Measurements from ENCODE around the gene POLDIP2. TPM values are rescaled to one million over a fixed set of nuclear protein-coding genes. Genes with fewer than 3 reads are reported as not detected.

The POLDIP2 gene
- total and polyA plus RNA-seq, 12 donors = 66.4 to 176 (median 152) TPM

GRCh38 chr17:28317966-28318758, 39.2 kb downstream of the POLDIP2 start:
- TF ChIP-seq CTCF (IDR thresholded peaks at IDR 0.05) = no peak
- DNase-seq (no peak), ATAC-seq (peak in 6 of 8 donors; percentile 1 to 12 (median 2))
- Histone ChIP-seq H3K9me3 (no peaks in the 10 kb centered on the region), H3K27me3 (no peaks in the 10 kb centered on the region), H3K4me1 (peaks cover 3 to 20% (median 16%) of the 10 kb centered on the region in 9 donors), H3K4me3 (peak overlapping the region; percentile 39 to 80 (median 62)), H3K27ac (peak overlapping the region in 1 of 10 donors; percentile 18), H3K36me3 (no peaks in the 10 kb centered on the region)
- intact Hi-C loops (cut with DNase I) = loop anchor here in 2 of 10 donors (2.0 kb wide), 1 partner anchor 17 kb away; the partner anchor contains the start of genes IFT20 (in 2 of the 2) and TNFAIP1 (in 2 of the 2)
- 9 to 10% methylated on average over 40 of the region's 40 CpGs for WGBS, 2 donors

- Histone ChIP-seq H3K4me1 (peaks cover 3 to 20% (median 16%) of the 10 kb centered on the region in 9 donors), H3K27me3 (no peaks in the 10 kb centered on the region), H3K36me3 (no peaks in the 10 kb centered on the region), H3K27ac (no peak overlapping the region), H3K9me3 (no peaks in the 10 kb centered on the region), H3K4me3 (no peak overlapping the region)
- DNase-seq (no peak), ATAC-seq (no peak)
- 80% methylated on average over 21 of the region's 21 CpGs for WGBS, 2 donors
- intact Hi-C loops (cut with DNase I) = no loop called here
- no peak for TF ChIP-seq CTCF (IDR thresholded peaks at IDR 0.05)
These were observed 40.0 kb downstream of the POLDIP2 start for GRCh38 chr17:28317099-28317965.

- no peaks in the 10 kb centered on the region for H3K27me3 ChIP-seq
- H3K9me3 ChIP-seq = no peaks in the 10 kb centered on the region
- intact Hi-C loops (cut with DNase I) = no loop called here
- H3K36me3 ChIP-seq = no peaks in the 10 kb centered on the region
- DNase-seq (no peak), ATAC-seq (no peak)
- H3K4me3 ChIP-seq = no peak overlapping the region
- no peak overlapping the region for H3K27ac ChIP-seq
- 93 to 97% methylated on average over 4 of the region's 4 CpGs for WGBS, 2 donors
- peaks cover 3 to 20% (median 16%) of the 10 kb centered on the region in 9 donors for H3K4me1 ChIP-seq
- TF ChIP-seq CTCF (IDR thresholded peaks at IDR 0.05) = no peak
These were observed 41.3 kb downstream of the POLDIP2 start for GRCh38 chr17:28315846-28316705.
